ENCODE results near the gene DLG1.

- TF ChIP-seq HNF4G (IDR thresholded peaks at IDR 0.05), result no peak
- TF ChIP-seq, protein P1, sequence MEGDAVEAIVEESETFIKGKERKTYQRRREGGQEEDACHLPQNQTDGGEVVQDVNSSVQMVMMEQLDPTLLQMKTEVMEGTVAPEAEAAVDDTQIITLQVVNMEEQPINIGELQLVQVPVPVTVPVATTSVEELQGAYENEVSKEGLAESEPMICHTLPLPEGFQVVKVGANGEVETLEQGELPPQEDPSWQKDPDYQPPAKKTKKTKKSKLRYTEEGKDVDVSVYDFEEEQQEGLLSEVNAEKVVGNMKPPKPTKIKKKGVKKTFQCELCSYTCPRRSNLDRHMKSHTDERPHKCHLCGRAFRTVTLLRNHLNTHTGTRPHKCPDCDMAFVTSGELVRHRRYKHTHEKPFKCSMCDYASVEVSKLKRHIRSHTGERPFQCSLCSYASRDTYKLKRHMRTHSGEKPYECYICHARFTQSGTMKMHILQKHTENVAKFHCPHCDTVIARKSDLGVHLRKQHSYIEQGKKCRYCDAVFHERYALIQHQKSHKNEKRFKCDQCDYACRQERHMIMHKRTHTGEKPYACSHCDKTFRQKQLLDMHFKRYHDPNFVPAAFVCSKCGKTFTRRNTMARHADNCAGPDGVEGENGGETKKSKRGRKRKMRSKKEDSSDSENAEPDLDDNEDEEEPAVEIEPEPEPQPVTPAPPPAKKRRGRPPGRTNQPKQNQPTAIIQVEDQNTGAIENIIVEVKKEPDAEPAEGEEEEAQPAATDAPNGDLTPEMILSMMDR (IDR thresholded peaks at IDR 0.05; ENCODE audit: low read depth, low read length, missing input control), result no peak
- TF ChIP-seq, protein P2, sequence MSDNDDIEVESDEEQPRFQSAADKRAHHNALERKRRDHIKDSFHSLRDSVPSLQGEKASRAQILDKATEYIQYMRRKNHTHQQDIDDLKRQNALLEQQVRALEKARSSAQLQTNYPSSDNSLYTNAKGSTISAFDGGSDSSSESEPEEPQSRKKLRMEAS (IDR thresholded peaks at IDR 0.05), result no peak
- no peak for TF ChIP-seq YY1 (IDR thresholded peaks at IDR 0.05)
- TF ChIP-seq JUND (IDR thresholded peaks at IDR 0.05), result no peak
- TF ChIP-seq HNF4A (conservative IDR thresholded peaks at IDR 0.05), result no peak
Measured at GRCh38 chr3:197175503-197175902, 122.9 kb downstream of the DLG1 start.

All from liver (tissue), 3 donors.